ENCODE results near the gene ADH7.
A peak's percentile ranks its signal among the peaks of the same experiment; 100 is the strongest.

Gene ADH7

GRCh38 chr4:99399017-99399416, 36.1 kb downstream of the ADH7 start:
- TF ChIP-seq CTCF (IDR thresholded peaks at IDR 0.05) = no peak
- Histone ChIP-seq H3K4me3 (no peak overlapping the region), H3K27ac (no peak overlapping the region)
- no peak for DNase-seq (ENCODE audit: low spot score)

GRCh38 chr4:99395595-99396364, 39.4 kb downstream of the ADH7 start:
- no peak for TF ChIP-seq CTCF (IDR thresholded peaks at IDR 0.05)
- Histone ChIP-seq H3K4me3 (peak overlapping the region; percentile 43), H3K27ac (peak overlapping the region; percentile 94 to 95)
- no peak for DNase-seq (ENCODE audit: low spot score)

GRCh38 chr4:99394896-99395295, 40.2 kb downstream of the ADH7 start:
- no peak for TF ChIP-seq CTCF (IDR thresholded peaks at IDR 0.05)
- DNase-seq (ENCODE audit: low spot score) = no peak
- Histone ChIP-seq H3K4me3 (peak overlapping the region; percentile 43), H3K27ac (peak overlapping the region; percentile 94 to 95)

- Histone ChIP-seq H3K4me3 (no peak overlapping the region), H3K27ac (peak overlapping the region; percentile 33 to 68)
- no peak for DNase-seq (ENCODE audit: low spot score)
- no peak for TF ChIP-seq CTCF (IDR thresholded peaks at IDR 0.05)
These were observed 45.1 kb downstream of the ADH7 start for GRCh38 chr4:99390055-99390454.

GRCh38 chr4:99389606-99390005, 45.5 kb downstream of the ADH7 start:
- DNase-seq (ENCODE audit: low spot score) = no peak
- no peak for TF ChIP-seq CTCF (IDR thresholded peaks at IDR 0.05)
- H3K27ac ChIP-seq = peak overlapping the region; percentile 33 to 55
- H3K4me3 ChIP-seq = no peak overlapping the region

GRCh38 chr4:99383833-99384392, 51.2 kb downstream of the ADH7 start:
- no peak for DNase-seq (ENCODE audit: low spot score)
- no peak overlapping the region for H3K4me3 ChIP-seq
- no peak for TF ChIP-seq CTCF (IDR thresholded peaks at IDR 0.05)
- peak overlapping the region; percentile 75 to 85 for H3K27ac ChIP-seq

GRCh38 chr4:99383399-99383798, 51.7 kb downstream of the ADH7 start:
- Histone ChIP-seq H3K4me3 (no peak overlapping the region), H3K27ac (peak overlapping the region; percentile 75 to 85)
- DNase-seq (ENCODE audit: low spot score) = no peak
- TF ChIP-seq CTCF (IDR thresholded peaks at IDR 0.05) = no peak
